WTC11 (cell line): ENCODE results near the gene KAZN. TPM values are rescaled to one million over a fixed set of nuclear protein-coding genes. Genes with fewer than 3 reads are reported as not detected.

Experiments used
- ATAC-seq: fragments of 200-7000 bp; cut with Tn5 transposase; 2 replicates; pipeline ENCODE4 v1.10.0; 2021; ENCODE audit warnings: mild to moderate bottlenecking, moderate library complexity
- CTCF ChIA-PET: fragments of 300-600 bp; sonication (Branson Sonifier 250); formaldehyde crosslinking; loops from one replicate; lab custom pipeline; 2021; ENCODE audit warnings: antibody characterized with exemption; lab: Charles Lee
- POLR2A ChIA-PET: fragments of 350-600 bp; sonication (Branson Sonifier 250); formaldehyde crosslinking; loops from one replicate; lab custom pipeline; 2021; ENCODE audit warnings: antibody characterized with exemption; lab: Charles Lee
- DNase-seq: peaks from one replicate; pipeline ENCODE4 v3.0.0; 2021; ENCODE audit warnings: low spot score
- H3K27ac Mint-ChIP-seq: 2 replicates; pipeline ENCODE4 v1.8.0; 2021; ENCODE audit warnings: mixed read lengths
- H3K27me3 Mint-ChIP-seq: 2 replicates; pipeline ENCODE4 v1.8.0; 2021; ENCODE audit warnings: low read depth, mild to moderate bottlenecking, moderate library complexity, mixed read lengths
- H3K36me3 Mint-ChIP-seq: 2 replicates; pipeline ENCODE4 v1.8.0; 2021; ENCODE audit warnings: mixed read lengths
- H3K4me1 Mint-ChIP-seq: 2 replicates; pipeline ENCODE4 v1.8.0; 2022; ENCODE audit warnings: mixed read lengths
- H3K4me3 Mint-ChIP-seq: 2 replicates; pipeline ENCODE4 v1.8.0; 2021; ENCODE audit warnings: mild to moderate bottlenecking, moderate library complexity, mixed read lengths
- H3K9me3 Mint-ChIP-seq: 2 replicates; pipeline ENCODE4 v1.8.0; 2021; ENCODE audit warnings: mixed read lengths
- FOXJ3 ChIP-seq: sonication (generic); formaldehyde crosslinking; IDR thresholded peaks from 2 replicates; pipeline ENCODE4 v1.9.0; 2021; ENCODE audit warnings: missing genetic modification reagents, mild to moderate bottlenecking, borderline replicate concordance
- JAZF1 ChIP-seq: fragments of 250-450 bp; sonication (Bioruptor Pico); IDR thresholded peaks from 2 replicates; pipeline ENCODE4 v1.9.0; 2021; ENCODE audit warnings: moderate library complexity, mild to moderate bottlenecking, inconsistent platforms
- JUN ChIP-seq: sonication (generic); formaldehyde crosslinking; IDR thresholded peaks from 2 replicates; pipeline ENCODE4 v1.8.0; 2023; ENCODE audit warnings: mild to moderate bottlenecking, missing genetic modification reagents
- NFE2L1 ChIP-seq: sonication (generic); formaldehyde crosslinking; IDR thresholded peaks from 2 replicates; pipeline ENCODE4 v1.8.1; 2023; ENCODE audit warnings: missing genetic modification reagents
- SP1 ChIP-seq: sonication (generic); formaldehyde crosslinking; conservative IDR thresholded peaks from 2 replicates; pipeline ENCODE4 v1.8.1; 2022; ENCODE audit warnings: missing genetic modification reagents
- ZNF138 ChIP-seq: sonication (generic); formaldehyde crosslinking; conservative IDR thresholded peaks from 2 replicates; pipeline ENCODE4 v1.8.1; 2022; ENCODE audit warnings: mild to moderate bottlenecking, moderate library complexity, missing genetic modification reagents
- ZNF423 ChIP-seq: fragments of 250-450 bp; sonication (Bioruptor Pico); IDR thresholded peaks from 2 replicates; pipeline ENCODE4 v2.1.2; 2022; ENCODE audit warnings: mild to moderate bottlenecking, moderate library complexity
- total RNA-seq: library from RNA; stranded (reverse); gene quantifications from 3 replicates; pipeline ENCODE4 v1.2.3, GENCODE V29; 2021
- TF ChIP-seq, protein P1 (sequence below): sonication (generic); formaldehyde crosslinking; IDR thresholded peaks from 2 replicates; pipeline ENCODE4 v1.8.0; 2022; ENCODE audit warnings: missing genetic modification reagents
- TF ChIP-seq, protein P2 (sequence below): sonication (generic); formaldehyde crosslinking; IDR thresholded peaks from 2 replicates; pipeline ENCODE4 v1.8.0; 2023; ENCODE audit warnings: mild to moderate bottlenecking, missing genetic modification reagents
- TF ChIP-seq, protein P3 (sequence below): sonication (generic); formaldehyde crosslinking; IDR thresholded peaks from 2 replicates; pipeline ENCODE4 v1.8.1; 2023; ENCODE audit warnings: mild to moderate bottlenecking, missing genetic modification reagents
- TF ChIP-seq, protein P4 (sequence below): sonication (generic); formaldehyde crosslinking; IDR thresholded peaks from 2 replicates; pipeline ENCODE4 v1.8.1; 2023; ENCODE audit warnings: mild to moderate bottlenecking, missing genetic modification reagents, moderate library complexity
- TF ChIP-seq, protein P5 (sequence below): sonication (generic); formaldehyde crosslinking; IDR thresholded peaks from 2 replicates; pipeline ENCODE4 v1.8.0; 2022; ENCODE audit warnings: mild to moderate bottlenecking, missing genetic modification reagents
- TF ChIP-seq, protein P6 (sequence below): sonication (generic); formaldehyde crosslinking; IDR thresholded peaks from 2 replicates; pipeline ENCODE4 v1.8.0; 2023; ENCODE audit warnings: missing genetic modification reagents, mild to moderate bottlenecking, borderline replicate concordance

KAZN gene
- total RNA-seq, 1 experiment from 2014 or later, result 19.9 TPM

DNA sequence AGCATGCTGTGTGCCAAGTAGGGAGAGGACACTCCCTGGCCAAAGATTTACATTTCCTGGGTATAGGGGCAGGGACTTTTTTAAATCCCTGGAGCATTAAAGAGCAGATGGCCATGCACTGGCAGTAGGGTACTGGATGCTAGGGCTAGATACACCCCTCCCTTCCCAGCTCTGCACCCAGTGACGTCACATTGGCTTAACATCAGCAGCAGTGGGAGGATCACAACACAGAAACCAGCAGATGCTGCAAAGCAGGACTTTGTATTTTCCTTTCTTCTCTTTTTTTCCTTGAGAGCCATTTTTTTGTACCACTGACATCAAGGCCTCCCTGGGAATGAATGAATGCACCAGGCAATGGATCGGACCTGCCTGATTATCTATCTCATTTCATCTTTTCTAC lies 243.0 kb downstream of the KAZN start (continued):
- TF ChIP-seq, protein P1, sequence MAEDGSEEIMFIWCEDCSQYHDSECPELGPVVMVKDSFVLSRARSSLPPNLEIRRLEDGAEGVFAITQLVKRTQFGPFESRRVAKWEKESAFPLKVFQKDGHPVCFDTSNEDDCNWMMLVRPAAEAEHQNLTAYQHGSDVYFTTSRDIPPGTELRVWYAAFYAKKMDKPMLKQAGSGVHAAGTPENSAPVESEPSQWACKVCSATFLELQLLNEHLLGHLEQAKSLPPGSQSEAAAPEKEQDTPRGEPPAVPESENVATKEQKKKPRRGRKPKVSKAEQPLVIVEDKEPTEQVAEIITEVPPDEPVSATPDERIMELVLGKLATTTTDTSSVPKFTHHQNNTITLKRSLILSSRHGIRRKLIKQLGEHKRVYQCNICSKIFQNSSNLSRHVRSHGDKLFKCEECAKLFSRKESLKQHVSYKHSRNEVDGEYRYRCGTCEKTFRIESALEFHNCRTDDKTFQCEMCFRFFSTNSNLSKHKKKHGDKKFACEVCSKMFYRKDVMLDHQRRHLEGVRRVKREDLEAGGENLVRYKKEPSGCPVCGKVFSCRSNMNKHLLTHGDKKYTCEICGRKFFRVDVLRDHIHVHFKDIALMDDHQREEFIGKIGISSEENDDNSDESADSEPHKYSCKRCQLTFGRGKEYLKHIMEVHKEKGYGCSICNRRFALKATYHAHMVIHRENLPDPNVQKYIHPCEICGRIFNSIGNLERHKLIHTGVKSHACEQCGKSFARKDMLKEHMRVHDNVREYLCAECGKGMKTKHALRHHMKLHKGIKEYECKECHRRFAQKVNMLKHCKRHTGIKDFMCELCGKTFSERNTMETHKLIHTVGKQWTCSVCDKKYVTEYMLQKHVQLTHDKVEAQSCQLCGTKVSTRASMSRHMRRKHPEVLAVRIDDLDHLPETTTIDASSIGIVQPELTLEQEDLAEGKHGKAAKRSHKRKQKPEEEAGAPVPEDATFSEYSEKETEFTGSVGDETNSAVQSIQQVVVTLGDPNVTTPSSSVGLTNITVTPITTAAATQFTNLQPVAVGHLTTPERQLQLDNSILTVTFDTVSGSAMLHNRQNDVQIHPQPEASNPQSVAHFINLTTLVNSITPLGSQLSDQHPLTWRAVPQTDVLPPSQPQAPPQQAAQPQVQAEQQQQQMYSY (CRISPR knock-in tag), result no peak

DNA sequence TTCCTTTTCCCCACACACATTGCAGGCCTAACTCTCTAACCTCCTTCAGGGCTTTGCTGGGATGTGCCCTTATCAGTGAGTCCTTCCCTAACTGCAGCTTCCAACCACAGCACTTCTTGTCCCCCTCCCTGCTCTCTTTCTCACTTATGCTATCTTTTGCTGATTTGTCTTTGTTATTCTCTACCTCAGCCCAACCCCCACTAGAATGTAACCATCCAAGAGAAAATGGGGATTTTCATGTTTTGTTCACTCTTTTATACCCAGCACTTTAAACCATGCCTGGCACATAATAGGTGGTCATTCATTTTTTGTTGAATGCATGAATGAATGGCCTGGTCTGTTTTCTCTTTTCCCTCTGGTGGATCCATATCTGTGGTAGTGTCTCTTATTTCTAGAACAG lies 243.5 kb downstream of the KAZN start:
- Mint-ChIP-seq H3K27me3 (peaks cover 9% of the 10 kb centered on the region), H3K4me1 (peaks cover 2% of the 10 kb centered on the region), H3K4me3 (no peak overlapping the region), H3K27ac (no peak overlapping the region), H3K9me3 (peaks cover 51% of the 10 kb centered on the region), H3K36me3 (peaks cover 18% of the 10 kb centered on the region)
- ATAC-seq (no peak), DNase-seq (no peak)
- POLR2A ChIA-PET, result no interaction called here
- CTCF ChIA-PET, result interaction anchor here (0.9 kb wide), 1 partner anchor 205 kb away, joined by 3 read pairs; no protein-coding TSS in a partner anchor
- TF ChIP-seq, protein P2, sequence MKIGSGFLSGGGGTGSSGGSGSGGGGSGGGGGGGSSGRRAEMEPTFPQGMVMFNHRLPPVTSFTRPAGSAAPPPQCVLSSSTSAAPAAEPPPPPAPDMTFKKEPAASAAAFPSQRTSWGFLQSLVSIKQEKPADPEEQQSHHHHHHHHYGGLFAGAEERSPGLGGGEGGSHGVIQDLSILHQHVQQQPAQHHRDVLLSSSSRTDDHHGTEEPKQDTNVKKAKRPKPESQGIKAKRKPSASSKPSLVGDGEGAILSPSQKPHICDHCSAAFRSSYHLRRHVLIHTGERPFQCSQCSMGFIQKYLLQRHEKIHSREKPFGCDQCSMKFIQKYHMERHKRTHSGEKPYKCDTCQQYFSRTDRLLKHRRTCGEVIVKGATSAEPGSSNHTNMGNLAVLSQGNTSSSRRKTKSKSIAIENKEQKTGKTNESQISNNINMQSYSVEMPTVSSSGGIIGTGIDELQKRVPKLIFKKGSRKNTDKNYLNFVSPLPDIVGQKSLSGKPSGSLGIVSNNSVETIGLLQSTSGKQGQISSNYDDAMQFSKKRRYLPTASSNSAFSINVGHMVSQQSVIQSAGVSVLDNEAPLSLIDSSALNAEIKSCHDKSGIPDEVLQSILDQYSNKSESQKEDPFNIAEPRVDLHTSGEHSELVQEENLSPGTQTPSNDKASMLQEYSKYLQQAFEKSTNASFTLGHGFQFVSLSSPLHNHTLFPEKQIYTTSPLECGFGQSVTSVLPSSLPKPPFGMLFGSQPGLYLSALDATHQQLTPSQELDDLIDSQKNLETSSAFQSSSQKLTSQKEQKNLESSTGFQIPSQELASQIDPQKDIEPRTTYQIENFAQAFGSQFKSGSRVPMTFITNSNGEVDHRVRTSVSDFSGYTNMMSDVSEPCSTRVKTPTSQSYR (CRISPR knock-in tag), result no peak
- TF ChIP-seq ZNF138 (CRISPR knock-in tag) (no peak), FOXJ3 (CRISPR knock-in tag) (no peak), SP1 (CRISPR knock-in tag) (no peak), JAZF1 (CRISPR knock-in tag) (no peak), NFE2L1 (CRISPR knock-in tag) (no peak), JUN (no peak), ZNF423 (no peak)
- TF ChIP-seq, protein P3, sequence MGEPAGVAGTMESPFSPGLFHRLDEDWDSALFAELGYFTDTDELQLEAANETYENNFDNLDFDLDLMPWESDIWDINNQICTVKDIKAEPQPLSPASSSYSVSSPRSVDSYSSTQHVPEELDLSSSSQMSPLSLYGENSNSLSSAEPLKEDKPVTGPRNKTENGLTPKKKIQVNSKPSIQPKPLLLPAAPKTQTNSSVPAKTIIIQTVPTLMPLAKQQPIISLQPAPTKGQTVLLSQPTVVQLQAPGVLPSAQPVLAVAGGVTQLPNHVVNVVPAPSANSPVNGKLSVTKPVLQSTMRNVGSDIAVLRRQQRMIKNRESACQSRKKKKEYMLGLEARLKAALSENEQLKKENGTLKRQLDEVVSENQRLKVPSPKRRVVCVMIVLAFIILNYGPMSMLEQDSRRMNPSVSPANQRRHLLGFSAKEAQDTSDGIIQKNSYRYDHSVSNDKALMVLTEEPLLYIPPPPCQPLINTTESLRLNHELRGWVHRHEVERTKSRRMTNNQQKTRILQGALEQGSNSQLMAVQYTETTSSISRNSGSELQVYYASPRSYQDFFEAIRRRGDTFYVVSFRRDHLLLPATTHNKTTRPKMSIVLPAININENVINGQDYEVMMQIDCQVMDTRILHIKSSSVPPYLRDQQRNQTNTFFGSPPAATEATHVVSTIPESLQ, result no peak
- TF ChIP-seq, protein P4, sequence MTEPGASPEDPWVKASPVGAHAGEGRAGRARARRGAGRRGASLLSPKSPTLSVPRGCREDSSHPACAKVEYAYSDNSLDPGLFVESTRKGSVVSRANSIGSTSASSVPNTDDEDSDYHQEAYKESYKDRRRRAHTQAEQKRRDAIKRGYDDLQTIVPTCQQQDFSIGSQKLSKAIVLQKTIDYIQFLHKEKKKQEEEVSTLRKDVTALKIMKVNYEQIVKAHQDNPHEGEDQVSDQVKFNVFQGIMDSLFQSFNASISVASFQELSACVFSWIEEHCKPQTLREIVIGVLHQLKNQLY, result no peak
- TF ChIP-seq, protein P5, sequence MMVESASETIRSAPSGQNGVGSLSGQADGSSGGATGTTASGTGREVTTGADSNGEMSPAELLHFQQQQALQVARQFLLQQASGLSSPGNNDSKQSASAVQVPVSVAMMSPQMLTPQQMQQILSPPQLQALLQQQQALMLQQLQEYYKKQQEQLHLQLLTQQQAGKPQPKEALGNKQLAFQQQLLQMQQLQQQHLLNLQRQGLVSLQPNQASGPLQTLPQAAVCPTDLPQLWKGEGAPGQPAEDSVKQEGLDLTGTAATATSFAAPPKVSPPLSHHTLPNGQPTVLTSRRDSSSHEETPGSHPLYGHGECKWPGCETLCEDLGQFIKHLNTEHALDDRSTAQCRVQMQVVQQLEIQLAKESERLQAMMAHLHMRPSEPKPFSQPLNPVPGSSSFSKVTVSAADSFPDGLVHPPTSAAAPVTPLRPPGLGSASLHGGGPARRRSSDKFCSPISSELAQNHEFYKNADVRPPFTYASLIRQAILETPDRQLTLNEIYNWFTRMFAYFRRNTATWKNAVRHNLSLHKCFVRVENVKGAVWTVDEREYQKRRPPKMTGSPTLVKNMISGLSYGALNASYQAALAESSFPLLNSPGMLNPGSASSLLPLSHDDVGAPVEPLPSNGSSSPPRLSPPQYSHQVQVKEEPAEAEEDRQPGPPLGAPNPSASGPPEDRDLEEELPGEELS (CRISPR knock-in tag), result no peak
- TF ChIP-seq, protein P6, sequence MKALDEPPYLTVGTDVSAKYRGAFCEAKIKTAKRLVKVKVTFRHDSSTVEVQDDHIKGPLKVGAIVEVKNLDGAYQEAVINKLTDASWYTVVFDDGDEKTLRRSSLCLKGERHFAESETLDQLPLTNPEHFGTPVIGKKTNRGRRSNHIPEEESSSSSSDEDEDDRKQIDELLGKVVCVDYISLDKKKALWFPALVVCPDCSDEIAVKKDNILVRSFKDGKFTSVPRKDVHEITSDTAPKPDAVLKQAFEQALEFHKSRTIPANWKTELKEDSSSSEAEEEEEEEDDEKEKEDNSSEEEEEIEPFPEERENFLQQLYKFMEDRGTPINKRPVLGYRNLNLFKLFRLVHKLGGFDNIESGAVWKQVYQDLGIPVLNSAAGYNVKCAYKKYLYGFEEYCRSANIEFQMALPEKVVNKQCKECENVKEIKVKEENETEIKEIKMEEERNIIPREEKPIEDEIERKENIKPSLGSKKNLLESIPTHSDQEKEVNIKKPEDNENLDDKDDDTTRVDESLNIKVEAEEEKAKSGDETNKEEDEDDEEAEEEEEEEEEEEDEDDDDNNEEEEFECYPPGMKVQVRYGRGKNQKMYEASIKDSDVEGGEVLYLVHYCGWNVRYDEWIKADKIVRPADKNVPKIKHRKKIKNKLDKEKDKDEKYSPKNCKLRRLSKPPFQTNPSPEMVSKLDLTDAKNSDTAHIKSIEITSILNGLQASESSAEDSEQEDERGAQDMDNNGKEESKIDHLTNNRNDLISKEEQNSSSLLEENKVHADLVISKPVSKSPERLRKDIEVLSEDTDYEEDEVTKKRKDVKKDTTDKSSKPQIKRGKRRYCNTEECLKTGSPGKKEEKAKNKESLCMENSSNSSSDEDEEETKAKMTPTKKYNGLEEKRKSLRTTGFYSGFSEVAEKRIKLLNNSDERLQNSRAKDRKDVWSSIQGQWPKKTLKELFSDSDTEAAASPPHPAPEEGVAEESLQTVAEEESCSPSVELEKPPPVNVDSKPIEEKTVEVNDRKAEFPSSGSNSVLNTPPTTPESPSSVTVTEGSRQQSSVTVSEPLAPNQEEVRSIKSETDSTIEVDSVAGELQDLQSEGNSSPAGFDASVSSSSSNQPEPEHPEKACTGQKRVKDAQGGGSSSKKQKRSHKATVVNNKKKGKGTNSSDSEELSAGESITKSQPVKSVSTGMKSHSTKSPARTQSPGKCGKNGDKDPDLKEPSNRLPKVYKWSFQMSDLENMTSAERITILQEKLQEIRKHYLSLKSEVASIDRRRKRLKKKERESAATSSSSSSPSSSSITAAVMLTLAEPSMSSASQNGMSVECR (CRISPR knock-in tag), result no peak
